ENCODE measurements around the gene TAOK1. TPM values are rescaled to one million over a fixed set of nuclear protein-coding genes. Genes with fewer than 3 reads are reported as not detected.
"Not testable (repeated sequence)": the region's sequence is repeated elsewhere in the genome, so short reads cannot be mapped to it uniquely, and the experiment has no call there.

TAOK1 gene
- total and polyA plus RNA-seq, 10 of the 15 experiments (the other 5 are each of a cell fraction or from before 2014, with no cell fraction given) = 2.0 to 27.1 (median 11.8) TPM

DNA sequence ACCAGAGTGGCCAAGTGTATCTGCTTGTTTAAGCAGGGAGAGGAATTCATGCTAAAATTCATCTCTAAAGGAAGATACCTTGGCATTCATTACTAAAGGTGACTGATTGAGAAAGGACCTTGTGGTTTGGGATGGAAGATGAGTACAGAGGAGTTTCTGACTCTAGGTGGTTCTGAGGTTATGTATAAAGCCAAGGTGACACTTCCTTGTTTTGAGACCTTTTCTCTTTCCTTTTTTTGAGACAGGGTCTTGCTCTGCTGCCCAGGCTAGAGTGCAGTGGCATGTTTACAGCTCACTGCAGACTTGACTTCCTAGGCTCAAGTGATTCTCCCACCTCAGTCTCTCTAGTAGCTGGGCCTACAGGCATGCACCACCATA is 167.6 kb downstream of the TAOK1 start (continued):
- TF ChIP-seq CHD1 (IDR thresholded peaks at IDR 0.05; ENCODE audit: low read depth, low read length) (no peak), ETV6 (conservative IDR thresholded peaks at IDR 0.05 in 1 of 2, IDR thresholded peaks at IDR 0.05 in 1 of 2; ENCODE audit: borderline replicate concordance in 1 of 2, low read depth in 1 of 2) (peak in 1 of 2 experiments; percentile 21; a peak in 1 of 4 replicates), SRF (IDR thresholded peaks at IDR 0.05; ENCODE audit: low read depth in 2 of 2, low read length in 2 of 2) (no peak), ATF3 (IDR thresholded peaks at IDR 0.05; ENCODE audit: borderline replicate concordance, extremely low read depth, low read depth, low read length) (no peak), ZNF384 (IDR thresholded peaks at IDR 0.05; ENCODE audit: borderline replicate concordance, low read depth, low read length) (no peak), POLR2A (IDR thresholded peaks at IDR 0.05; ENCODE audit: low read depth, low read length) (no peak), BHLHE40 (IDR thresholded peaks at IDR 0.05; ENCODE audit: borderline replicate concordance in 1 of 2, low read depth in 2 of 2, low read length in 1 of 2) (no peak), NFIC (IDR thresholded peaks at IDR 0.05; ENCODE audit: low read depth, low read length) (no peak)

DNA sequence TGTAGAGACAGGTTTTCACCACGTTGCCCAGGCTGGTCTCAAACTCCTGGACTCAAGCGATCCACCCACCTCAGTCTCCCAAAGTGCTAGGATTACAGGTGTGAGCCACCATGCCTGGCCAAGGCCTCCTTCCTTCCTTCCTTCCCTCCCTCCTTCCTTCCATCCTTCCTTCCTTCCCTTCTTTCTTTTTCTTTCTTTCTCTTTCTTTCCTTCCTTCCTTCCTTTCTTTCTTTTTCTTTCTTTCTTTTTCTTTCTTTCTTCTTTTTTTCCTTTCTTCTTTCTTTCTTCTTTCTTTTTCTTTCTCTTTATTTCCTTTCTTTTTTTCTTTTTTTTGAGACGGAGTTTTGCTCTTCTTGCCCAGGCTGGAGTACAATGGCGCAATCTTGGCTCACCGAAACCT is 168.0 kb downstream of the TAOK1 start:
- H3K27me3 ChIP-seq (replicated peaks in 1 of 2; ENCODE audit: control insufficient read depth in 2 of 2, insufficient read depth in 2 of 2, low read length in 1 of 2); H3K9me3 ChIP-seq (replicated peaks; ENCODE audit: control insufficient read depth, insufficient read depth, low read length); DNase-seq (ENCODE audit: low read depth, low spot score); H4K20me1 ChIP-seq (ENCODE audit: control insufficient read depth, insufficient read depth); H3K36me3 ChIP-seq (ENCODE audit: control insufficient read depth in 2 of 2, insufficient read depth in 2 of 2, low read length in 1 of 2); BruUV-seq (replicated peaks); H3K4me3 ChIP-seq; H2AFZ ChIP-seq (ENCODE audit: control insufficient read depth, low read depth, low read length); H3K4me2 ChIP-seq (ENCODE audit: control insufficient read depth, insufficient read depth); intact Hi-C loops (cut with micrococcal nuclease; ENCODE audit: unreplicated experiment); H3K27ac ChIP-seq (ENCODE audit: control insufficient read depth, insufficient read depth); in situ Hi-C loops (cut with MboI); ATAC-seq; H3K79me2 ChIP-seq (ENCODE audit: control insufficient read depth, insufficient read depth, low read length); FAIRE-seq; H3K9ac ChIP-seq (ENCODE audit: control insufficient read depth, insufficient read depth, low read length); SMC1A ChIA-PET (ENCODE audit: uncharacterized antibody, unreplicated experiment): not testable (repeated sequence)
- WGBS (ENCODE audit: insufficient coverage, insufficient replicate concordance, low lambda C conversion rate, missing lambda C conversion rate) = 76% methylated on average over 5 of the region's 5 CpGs
- ChIA-PET CTCF (interaction anchor here (1.9 kb wide), 1 partner anchor 24 kb away, joined by 5 read pairs; no protein-coding TSS in a partner anchor), RAD21 (ENCODE audit: unreplicated experiment) (interaction anchor here (1.9 kb wide), 1 partner anchor 188 kb away, joined by 5 read pairs; no protein-coding TSS in a partner anchor), POLR2A (interaction anchor here (0.7 kb wide), 1 partner anchor 12 kb away, joined by 4 read pairs; no protein-coding TSS in a partner anchor)
- peaks cover 45% of the 10 kb centered on the region for H3K4me1 ChIP-seq (ENCODE audit: control insufficient read depth, insufficient read depth, low read length)

All from GM12878 (cell line).